ENCODE measurements around the gene FCRLA. TPM values are rescaled to one million over a fixed set of nuclear protein-coding genes. Genes with fewer than 3 reads are reported as not detected.
"Not testable (repeated sequence)": the region's sequence is repeated elsewhere in the genome, so short reads cannot be mapped to it uniquely, and the experiment has no call there.

The FCRLA gene
- total and polyA plus RNA-seq, 9 donors: 0.23 to 0.74 (median 0.43) TPM; not detected in 1

DNA sequence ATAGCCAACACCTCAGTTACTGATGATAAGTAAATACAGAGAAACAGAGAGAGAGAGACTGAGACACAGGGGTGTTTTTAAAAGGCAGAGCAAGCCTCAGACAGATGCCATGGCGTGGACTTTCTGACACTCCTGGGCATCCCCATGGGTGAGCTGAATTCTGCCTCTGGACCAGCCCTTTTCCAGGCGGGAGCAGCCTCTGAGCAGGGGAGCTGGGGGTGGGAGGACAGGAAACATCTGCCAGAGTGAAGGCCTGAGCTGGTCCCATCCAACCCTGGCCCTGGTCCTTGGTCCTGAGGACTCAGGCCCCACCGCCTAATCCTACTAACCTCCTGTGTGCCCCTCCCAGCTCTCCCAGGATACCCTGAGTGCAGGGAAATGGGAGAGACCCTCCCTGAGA lies 32.1 kb upstream of the FCRLA start:
- H3K9me3 ChIP-seq (replicated peaks; ENCODE audit: control insufficient read depth, low read depth, low read length); DNase-seq; H3K4me1 ChIP-seq (ENCODE audit: control insufficient read depth, insufficient read depth, low read length); H3K36me3 ChIP-seq (ENCODE audit: control insufficient read depth, insufficient read depth, low read length); H3K4me3 ChIP-seq (ENCODE audit: low read length); H3K27me3 ChIP-seq (ENCODE audit: control insufficient read depth, insufficient read depth, low read length); H3K27ac ChIP-seq (ENCODE audit: low read length): not testable (repeated sequence)
- 56% methylated on average over 1 of the region's 3 CpGs for WGBS (ENCODE audit: insufficient coverage)

DNA sequence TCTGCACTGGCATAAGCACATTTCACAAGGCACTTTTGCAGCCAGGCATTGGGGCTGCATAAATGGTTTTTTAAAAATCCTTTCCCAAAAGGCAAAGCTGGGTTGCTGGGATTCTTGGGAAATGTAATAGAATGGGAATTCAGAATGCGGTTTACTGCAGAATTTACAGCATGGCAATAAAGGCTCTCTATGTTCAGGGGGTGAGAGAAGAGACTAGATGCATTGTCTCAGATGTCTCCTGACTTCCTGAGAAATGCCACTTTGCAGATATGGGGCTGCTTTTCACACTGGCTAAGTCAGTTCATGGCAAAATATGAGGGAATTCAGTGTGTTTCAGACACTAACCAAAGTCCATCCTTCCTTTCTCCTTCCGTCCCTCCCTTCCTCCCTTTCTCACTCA lies 30.6 kb upstream of the FCRLA start:
- no peaks in the 10 kb centered on the region for H3K9me3 ChIP-seq (replicated peaks; ENCODE audit: control insufficient read depth, low read depth, low read length)
- H3K4me1 ChIP-seq (ENCODE audit: control insufficient read depth, insufficient read depth, low read length): no peaks in the 10 kb centered on the region
- no peak overlapping the region for H3K27ac ChIP-seq (ENCODE audit: low read length)
- no peak overlapping the region for H3K4me3 ChIP-seq (ENCODE audit: low read length)
- DNase-seq: no peak
- no peaks in the 10 kb centered on the region for H3K36me3 ChIP-seq (ENCODE audit: control insufficient read depth, insufficient read depth, low read length)
- 81% methylated on average over 2 of the region's 2 CpGs for WGBS (ENCODE audit: insufficient coverage)
- H3K27me3 ChIP-seq (ENCODE audit: control insufficient read depth, insufficient read depth, low read length): peaks cover 2% of the 10 kb centered on the region

- no peak for DNase-seq
- no peak overlapping the region for H3K4me3 ChIP-seq (ENCODE audit: low read length)
- WGBS (ENCODE audit: insufficient coverage): 86% methylated on average over 2 of the region's 5 CpGs
- H3K4me1 ChIP-seq (ENCODE audit: control insufficient read depth, insufficient read depth, low read length): no peaks in the 10 kb centered on the region
- no peaks in the 10 kb centered on the region for H3K9me3 ChIP-seq (replicated peaks; ENCODE audit: control insufficient read depth, low read depth, low read length)
- no peaks in the 10 kb centered on the region for H3K36me3 ChIP-seq (ENCODE audit: control insufficient read depth, insufficient read depth, low read length)
- H3K27me3 ChIP-seq (ENCODE audit: control insufficient read depth, insufficient read depth, low read length): peaks cover 3% of the 10 kb centered on the region
- no peak overlapping the region for H3K27ac ChIP-seq (ENCODE audit: low read length)
These were observed 29.9 kb upstream of the FCRLA start for GRCh38 chr1:161676958-161677689.

- no peaks in the 10 kb centered on the region for H3K9me3 ChIP-seq (replicated peaks; ENCODE audit: control insufficient read depth, low read depth, low read length)
- no peak overlapping the region for H3K4me3 ChIP-seq (ENCODE audit: low read length)
- H3K27me3 ChIP-seq (ENCODE audit: control insufficient read depth, insufficient read depth, low read length): peaks cover 5% of the 10 kb centered on the region
- 100% methylated on average over 1 of the region's 3 CpGs for WGBS (ENCODE audit: insufficient coverage)
- DNase-seq: no peak
- no peak overlapping the region for H3K27ac ChIP-seq (ENCODE audit: low read length)
- H3K4me1 ChIP-seq (ENCODE audit: control insufficient read depth, insufficient read depth, low read length): no peaks in the 10 kb centered on the region
- H3K36me3 ChIP-seq (ENCODE audit: control insufficient read depth, insufficient read depth, low read length): no peaks in the 10 kb centered on the region
These were observed 28.5 kb upstream of the FCRLA start for GRCh38 chr1:161678500-161678899.

DNA sequence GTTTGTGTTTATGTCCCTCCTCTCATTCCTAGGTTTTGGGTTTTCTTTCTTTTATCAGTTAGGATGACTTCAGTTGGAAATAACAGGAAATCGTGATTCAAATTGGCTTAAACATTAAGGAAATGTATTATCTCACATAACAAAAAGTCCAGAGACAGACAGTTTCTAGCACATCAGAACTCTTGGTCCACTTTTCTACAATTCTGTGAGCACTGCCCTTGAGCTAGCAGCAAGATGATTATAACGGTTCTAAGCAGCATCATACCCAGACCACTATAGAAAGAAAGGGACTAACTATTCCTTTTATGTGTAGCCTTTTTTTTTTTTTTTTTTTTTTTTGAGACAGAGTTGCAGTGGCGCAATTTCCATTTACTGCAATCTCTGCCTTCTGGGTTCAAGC lies 25.1 kb upstream of the FCRLA start:
- Histone ChIP-seq H3K9me3 (replicated peaks; ENCODE audit: control insufficient read depth, low read depth, low read length) (no peaks in the 10 kb centered on the region), H3K27ac (ENCODE audit: low read length) (no peak overlapping the region), H3K4me1 (ENCODE audit: control insufficient read depth, insufficient read depth, low read length) (no peaks in the 10 kb centered on the region), H3K36me3 (ENCODE audit: control insufficient read depth, insufficient read depth, low read length) (no peaks in the 10 kb centered on the region), H3K27me3 (ENCODE audit: control insufficient read depth, insufficient read depth, low read length) (peaks cover 8% of the 10 kb centered on the region), H3K4me3 (ENCODE audit: low read length) (no peak overlapping the region)
- no peak for DNase-seq
- WGBS (ENCODE audit: insufficient coverage): no CpG with 5 or more reads among the region's 3 CpGs

DNA sequence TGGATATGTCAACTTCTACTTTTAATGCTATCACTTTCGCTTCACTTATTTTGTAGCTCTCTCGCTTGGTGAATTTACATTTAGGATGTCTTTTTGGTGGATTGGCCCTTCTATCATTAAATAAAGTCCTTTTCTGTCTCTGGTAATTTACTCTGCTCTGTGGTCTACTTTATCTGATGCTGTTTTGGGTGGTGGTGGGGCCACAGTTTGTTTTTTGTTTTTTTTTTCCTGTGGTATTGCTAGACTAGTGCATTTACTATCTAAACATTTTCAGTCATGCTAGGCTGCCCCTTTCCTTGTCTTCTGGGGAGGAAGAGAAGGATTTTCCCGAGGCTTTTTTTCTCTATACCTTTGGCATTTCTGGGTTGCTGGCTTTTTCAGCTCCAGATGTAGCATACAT lies 18.1 kb upstream of the FCRLA start:
- H3K4me1 ChIP-seq (ENCODE audit: control insufficient read depth, insufficient read depth, low read length): no peaks in the 10 kb centered on the region
- peaks cover 5% of the 10 kb centered on the region for H3K27me3 ChIP-seq (ENCODE audit: control insufficient read depth, insufficient read depth, low read length)
- H3K27ac ChIP-seq (ENCODE audit: low read length): no peak overlapping the region
- DNase-seq: no peak
- no CpG with 5 or more reads among the region's 3 CpGs for WGBS (ENCODE audit: insufficient coverage)
- no peaks in the 10 kb centered on the region for H3K9me3 ChIP-seq (replicated peaks; ENCODE audit: control insufficient read depth, low read depth, low read length)
- H3K4me3 ChIP-seq (ENCODE audit: low read length): no peak overlapping the region
- H3K36me3 ChIP-seq (ENCODE audit: control insufficient read depth, insufficient read depth, low read length): no peaks in the 10 kb centered on the region

- Histone ChIP-seq H3K4me3 (ENCODE audit: low read length) (no peak overlapping the region), H3K27ac (ENCODE audit: low read length) (no peak overlapping the region), H3K4me1 (ENCODE audit: control insufficient read depth, insufficient read depth, low read length) (no peaks in the 10 kb centered on the region), H3K36me3 (ENCODE audit: control insufficient read depth, insufficient read depth, low read length) (no peaks in the 10 kb centered on the region), H3K27me3 (ENCODE audit: control insufficient read depth, insufficient read depth, low read length) (peaks cover 5% of the 10 kb centered on the region), H3K9me3 (replicated peaks; ENCODE audit: control insufficient read depth, low read depth, low read length) (no peaks in the 10 kb centered on the region)
- no peak for DNase-seq
- 36% methylated on average over 3 of the region's 3 CpGs for WGBS (ENCODE audit: insufficient coverage)
These were observed 15.2 kb upstream of the FCRLA start for GRCh38 chr1:161691846-161692245.

DNA sequence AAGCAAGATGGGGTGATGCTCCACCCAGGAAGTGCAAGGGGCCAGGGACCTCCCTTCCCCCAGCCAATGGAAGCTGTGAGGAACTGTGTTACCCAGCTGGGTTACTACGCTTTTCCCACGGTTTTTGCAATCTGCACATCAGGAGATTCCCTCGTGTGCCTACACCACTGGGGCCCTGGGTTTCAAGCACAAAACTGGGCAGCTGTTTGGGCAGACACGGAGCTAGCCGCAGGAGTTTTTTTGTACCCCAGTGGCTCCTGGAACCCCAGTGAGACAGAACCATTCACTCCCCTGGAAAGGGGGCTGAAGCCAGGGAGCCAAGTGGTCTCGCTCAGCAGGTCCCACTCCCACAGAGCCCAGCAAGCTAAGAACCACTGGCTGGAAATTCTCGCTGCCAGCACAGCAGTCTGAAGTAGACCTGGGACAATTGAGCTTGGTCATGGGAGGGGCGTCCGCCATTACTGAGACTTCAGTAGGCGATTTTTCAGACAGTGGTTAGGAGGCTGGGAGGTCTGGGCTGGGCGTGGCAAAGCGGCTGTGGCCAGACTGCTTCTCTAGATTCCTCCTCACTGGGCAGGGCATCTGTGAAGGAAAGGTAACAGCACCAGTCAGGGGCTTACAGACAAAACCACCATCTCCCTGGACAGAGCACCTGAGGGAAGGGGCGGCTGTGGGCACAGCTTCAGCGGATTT lies 13.9 kb upstream of the FCRLA start:
- not testable (repeated sequence) for H3K36me3 ChIP-seq (ENCODE audit: control insufficient read depth, insufficient read depth, low read length); H3K27ac ChIP-seq (ENCODE audit: low read length); DNase-seq; H3K4me3 ChIP-seq (ENCODE audit: low read length); H3K27me3 ChIP-seq (ENCODE audit: control insufficient read depth, insufficient read depth, low read length); H3K4me1 ChIP-seq (ENCODE audit: control insufficient read depth, insufficient read depth, low read length); H3K9me3 ChIP-seq (replicated peaks; ENCODE audit: control insufficient read depth, low read depth, low read length)
- WGBS (ENCODE audit: insufficient coverage): 83% methylated on average over 9 of the region's 14 CpGs

DNA sequence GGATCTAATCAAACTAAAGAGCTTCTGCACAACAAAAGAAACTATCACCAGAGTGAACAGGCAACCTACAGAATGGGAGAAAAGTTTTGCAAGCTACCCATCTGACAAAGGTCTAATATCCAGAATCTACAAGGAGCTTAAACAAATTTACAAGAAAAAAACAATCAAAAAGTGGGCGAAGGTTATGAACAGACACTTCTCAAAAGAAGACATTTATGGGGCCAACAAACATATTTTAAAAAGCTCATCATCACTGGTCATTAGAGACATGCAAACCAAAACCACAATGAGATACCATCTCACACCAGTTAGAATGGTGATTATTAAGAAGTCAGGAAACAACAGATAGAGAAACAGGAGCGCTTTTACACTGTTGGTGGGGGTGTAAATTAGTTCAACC lies 8.7 kb upstream of the FCRLA start:
- not testable (repeated sequence) for H3K27me3 ChIP-seq (ENCODE audit: control insufficient read depth, insufficient read depth, low read length); H3K4me1 ChIP-seq (ENCODE audit: control insufficient read depth, insufficient read depth, low read length); H3K27ac ChIP-seq (ENCODE audit: low read length); H3K36me3 ChIP-seq (ENCODE audit: control insufficient read depth, insufficient read depth, low read length); DNase-seq; H3K9me3 ChIP-seq (replicated peaks; ENCODE audit: control insufficient read depth, low read depth, low read length); H3K4me3 ChIP-seq (ENCODE audit: low read length)
- WGBS (ENCODE audit: insufficient coverage): no CpG with 5 or more reads among the region's 2 CpGs

DNA sequence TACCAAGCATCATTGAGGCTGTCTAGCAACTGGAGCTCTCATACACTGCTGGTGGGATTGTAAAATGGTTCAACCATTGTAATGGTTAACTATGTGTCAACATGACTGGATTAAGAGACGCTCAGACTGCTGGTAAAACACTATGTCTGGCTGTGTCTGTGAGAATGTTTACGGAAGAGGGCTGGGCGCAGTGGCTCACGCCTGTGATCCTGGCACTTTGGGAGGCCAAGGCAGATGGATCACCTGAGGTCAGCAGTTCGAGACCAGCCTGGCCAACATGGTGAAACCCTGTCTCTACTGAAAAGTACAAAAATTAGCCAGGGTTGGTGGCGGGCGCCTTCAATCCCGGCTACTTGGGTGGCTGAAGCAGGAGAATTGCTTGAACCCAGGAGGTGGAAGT lies 4.8 kb upstream of the FCRLA start:
- WGBS (ENCODE audit: insufficient coverage): 69% methylated on average over 8 of the region's 8 CpGs
- Histone ChIP-seq H3K27me3 (ENCODE audit: control insufficient read depth, insufficient read depth, low read length) (peaks cover 4% of the 10 kb centered on the region), H3K4me3 (ENCODE audit: low read length) (no peak overlapping the region), H3K4me1 (ENCODE audit: control insufficient read depth, insufficient read depth, low read length) (peaks cover 8% of the 10 kb centered on the region), H3K9me3 (replicated peaks; ENCODE audit: control insufficient read depth, low read depth, low read length) (no peaks in the 10 kb centered on the region), H3K36me3 (ENCODE audit: control insufficient read depth, insufficient read depth, low read length) (no peaks in the 10 kb centered on the region), H3K27ac (ENCODE audit: low read length) (no peak overlapping the region)
- DNase-seq: no peak

Data from muscle of leg (tissue), 11 donors.